Endothelial cell of umbilical vein (primary cell): ENCODE measurements around the gene KIF25.

ENCODE experiments used
- EZH2 ChIP-seq: IDR thresholded peaks from 2 replicates; pipeline ENCODE4 v1.6.1; 2012; ENCODE audit warnings: borderline replicate concordance, low read depth, mild to moderate bottlenecking, moderate library complexity, low read length, inconsistent platforms; ENCODE audit not compliant: severe bottlenecking
- FOS ChIP-seq: IDR thresholded peaks from 2 replicates; pipeline ENCODE4 v1.6.1; 2011; ENCODE audit warnings: mild to moderate bottlenecking, low read length, moderate library complexity, borderline replicate concordance; ENCODE audit not compliant: insufficient read depth
- GATA2 ChIP-seq: IDR thresholded peaks from 2 replicates; pipeline ENCODE4 v1.7.0; 2011; ENCODE audit warnings: low read depth, mild to moderate bottlenecking, moderate library complexity, mixed read lengths, low read length; ENCODE audit not compliant: insufficient read length, insufficient read depth
- JUN ChIP-seq: IDR thresholded peaks from 2 replicates; pipeline ENCODE4 v1.6.1; 2011; ENCODE audit warnings: borderline replicate concordance, low read depth; ENCODE audit not compliant: insufficient read length, insufficient read depth
- POLR2A ChIP-seq: IDR thresholded peaks from 2 replicates; pipeline ENCODE4 v1.6.1; 2012; ENCODE audit warnings: low read depth, mild to moderate bottlenecking, control low read depth, low read length
- TF ChIP-seq, protein P1 (sequence below), 2 donors: IDR thresholded peaks; 1 replicate in 1 of 2; 2 replicates in 1 of 2; pipeline ENCODE4 v1.5.1; 2011; ENCODE audit warnings: low read length in 2 of 2, mild to moderate bottlenecking in 2 of 2, moderate library complexity in 2 of 2, control low read depth in 1 of 2, inconsistent platforms in 1 of 2, low read depth in 1 of 2; ENCODE audit not compliant: insufficient read depth in 1 of 2; ENCODE audit errors: extremely low read depth in 1 of 2

DNA sequence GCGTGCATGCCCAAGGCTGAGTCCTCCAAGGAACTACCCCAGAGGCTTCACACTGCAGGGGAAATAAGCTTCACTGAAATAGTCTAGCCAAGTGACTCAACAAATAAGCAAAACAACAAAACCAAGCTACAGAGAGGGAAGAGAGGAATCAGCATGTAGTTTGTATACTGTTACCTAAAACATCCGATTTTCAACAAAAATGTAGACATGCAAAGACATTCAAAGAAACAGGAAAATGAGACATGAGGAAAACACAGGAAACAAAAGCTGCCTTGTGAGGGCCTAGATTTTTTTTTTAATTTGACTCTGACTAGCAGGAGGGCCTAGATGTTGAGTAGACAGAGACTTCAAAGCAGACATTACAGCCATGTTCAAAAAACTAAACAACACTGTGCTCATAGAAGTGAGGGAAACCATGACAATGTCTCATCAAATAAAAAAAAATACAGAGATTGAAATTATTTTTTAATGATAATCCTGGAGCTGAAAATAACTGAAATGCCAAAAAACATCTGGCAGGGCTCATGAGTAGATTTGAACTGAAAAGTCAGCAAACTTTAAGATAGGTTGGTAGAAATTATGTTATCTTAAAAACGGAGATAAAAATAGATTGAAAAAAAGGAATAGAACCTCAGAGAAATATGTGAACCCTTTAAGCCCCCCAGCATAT is 16.4 kb upstream of the KIF25 start:
- TF ChIP-seq, protein P1, sequence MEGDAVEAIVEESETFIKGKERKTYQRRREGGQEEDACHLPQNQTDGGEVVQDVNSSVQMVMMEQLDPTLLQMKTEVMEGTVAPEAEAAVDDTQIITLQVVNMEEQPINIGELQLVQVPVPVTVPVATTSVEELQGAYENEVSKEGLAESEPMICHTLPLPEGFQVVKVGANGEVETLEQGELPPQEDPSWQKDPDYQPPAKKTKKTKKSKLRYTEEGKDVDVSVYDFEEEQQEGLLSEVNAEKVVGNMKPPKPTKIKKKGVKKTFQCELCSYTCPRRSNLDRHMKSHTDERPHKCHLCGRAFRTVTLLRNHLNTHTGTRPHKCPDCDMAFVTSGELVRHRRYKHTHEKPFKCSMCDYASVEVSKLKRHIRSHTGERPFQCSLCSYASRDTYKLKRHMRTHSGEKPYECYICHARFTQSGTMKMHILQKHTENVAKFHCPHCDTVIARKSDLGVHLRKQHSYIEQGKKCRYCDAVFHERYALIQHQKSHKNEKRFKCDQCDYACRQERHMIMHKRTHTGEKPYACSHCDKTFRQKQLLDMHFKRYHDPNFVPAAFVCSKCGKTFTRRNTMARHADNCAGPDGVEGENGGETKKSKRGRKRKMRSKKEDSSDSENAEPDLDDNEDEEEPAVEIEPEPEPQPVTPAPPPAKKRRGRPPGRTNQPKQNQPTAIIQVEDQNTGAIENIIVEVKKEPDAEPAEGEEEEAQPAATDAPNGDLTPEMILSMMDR (IDR thresholded peaks at IDR 0.05; ENCODE audit: extremely low read depth in 1 of 2, insufficient read depth in 1 of 2, low read depth in 1 of 2, low read length in 2 of 2) = no peak
- TF ChIP-seq EZH2 = no peak
- TF ChIP-seq JUN = no peak
- no peak for TF ChIP-seq POLR2A
- TF ChIP-seq FOS = no peak
- no peak for TF ChIP-seq GATA2
